Measurements from ENCODE around the gene USP4. TPM values are rescaled to one million over a fixed set of nuclear protein-coding genes. Genes with fewer than 3 reads are reported as not detected.

USP4 gene
- total RNA-seq, 1 donor from 2014 or later: 69.6 TPM

GRCh38 chr3:49386056-49386756 is 46.4 kb upstream of the USP4 start:
- no peak for TF ChIP-seq CTCF (IDR thresholded peaks at IDR 0.05)
- DNase-seq (no peak), ATAC-seq (peak; percentile 76)
- H3K27ac ChIP-seq: peak overlapping the region; percentile 4
- intact Hi-C loops (cut with DNase I): no loop called here
- no peaks in the 10 kb centered on the region for H3K9me3 ChIP-seq
- peaks cover 45% of the 10 kb centered on the region for H3K4me1 ChIP-seq
- H3K4me3 ChIP-seq: no peak overlapping the region
- no peaks in the 10 kb centered on the region for H3K36me3 ChIP-seq
- H3K27me3 ChIP-seq: no peaks in the 10 kb centered on the region

GRCh38 chr3:49385617-49386016 is 45.8 kb upstream of the USP4 start:
- Histone ChIP-seq H3K4me3 (no peak overlapping the region), H3K36me3 (no peaks in the 10 kb centered on the region), H3K27me3 (no peaks in the 10 kb centered on the region), H3K9me3 (no peaks in the 10 kb centered on the region), H3K27ac (no peak overlapping the region), H3K4me1 (peaks cover 45% of the 10 kb centered on the region)
- ATAC-seq: no peak
- TF ChIP-seq CTCF (IDR thresholded peaks at IDR 0.05): no peak
- DNase-seq: no peak
- intact Hi-C loops (cut with DNase I): no loop called here

GRCh38 chr3:49383387-49383786 is 43.5 kb upstream of the USP4 start:
- H3K4me3 ChIP-seq: no peak overlapping the region
- H3K4me1 ChIP-seq: peaks cover 48% of the 10 kb centered on the region
- no peak for DNase-seq
- no peak overlapping the region for H3K27ac ChIP-seq
- H3K9me3 ChIP-seq: no peaks in the 10 kb centered on the region
- no peak for TF ChIP-seq CTCF (IDR thresholded peaks at IDR 0.05)
- H3K27me3 ChIP-seq: no peaks in the 10 kb centered on the region
- no peak for ATAC-seq
- no peaks in the 10 kb centered on the region for H3K36me3 ChIP-seq
- intact Hi-C loops (cut with DNase I): no loop called here

- intact Hi-C loops (cut with DNase I): no loop called here
- no peaks in the 10 kb centered on the region for H3K27me3 ChIP-seq
- TF ChIP-seq CTCF (IDR thresholded peaks at IDR 0.05): no peak
- ATAC-seq (peak; percentile 89), DNase-seq (peak; percentile 73)
- peak overlapping the region; percentile 3 for H3K27ac ChIP-seq
- peaks cover 26% of the 10 kb centered on the region for H3K4me1 ChIP-seq
- no peak overlapping the region for H3K4me3 ChIP-seq
- H3K9me3 ChIP-seq: no peaks in the 10 kb centered on the region
- H3K36me3 ChIP-seq: peaks cover 23% of the 10 kb centered on the region
Measured at GRCh38 chr3:49378249-49378895, 38.5 kb upstream of the USP4 start.

- intact Hi-C loops (cut with DNase I): no loop called here
- Histone ChIP-seq H3K27ac (peak overlapping the region; percentile 18), H3K4me3 (no peak overlapping the region), H3K4me1 (peaks cover 22% of the 10 kb centered on the region), H3K27me3 (no peaks in the 10 kb centered on the region), H3K9me3 (no peaks in the 10 kb centered on the region), H3K36me3 (peaks cover 32% of the 10 kb centered on the region)
- TF ChIP-seq CTCF (IDR thresholded peaks at IDR 0.05): no peak
- no peak for DNase-seq
- ATAC-seq: peak; percentile 27
Measured at GRCh38 chr3:49377483-49377882, 37.6 kb upstream of the USP4 start.

Measured in upper lobe of right lung (tissue), 1 donor.